ENCODE measurements around the gene SEC14L5.
"Not testable (repeated sequence)": the region's sequence is repeated elsewhere in the genome, so short reads cannot be mapped to it uniquely, and the experiment has no call there.

Gene SEC14L5

GRCh38 chr16:5042574-5043171, 84.5 kb downstream of the SEC14L5 start:
- peak; percentile 18 for DNase-seq

- DNase-seq, result no peak
Observed at GRCh38 chr16:5044011-5044540, 85.9 kb downstream of the SEC14L5 start.

- DNase-seq, result not testable (repeated sequence)
Observed at GRCh38 chr16:5044581-5044980, 86.5 kb downstream of the SEC14L5 start.

GRCh38 chr16:5045499-5046115, 87.5 kb downstream of the SEC14L5 start:
- no peak for DNase-seq

- no peak for DNase-seq
Observed at GRCh38 chr16:5046914-5047313, 88.8 kb downstream of the SEC14L5 start.

GRCh38 chr16:5054876-5055865, 97.0 kb downstream of the SEC14L5 start:
- no peak for DNase-seq

- DNase-seq, result no peak
Observed at GRCh38 chr16:5056352-5056751, 98.2 kb downstream of the SEC14L5 start.

GRCh38 chr16:5058476-5058875, 100.3 kb downstream of the SEC14L5 start:
- DNase-seq, result peak; percentile 13

- no peak for DNase-seq
Observed at GRCh38 chr16:5059386-5060072, 101.4 kb downstream of the SEC14L5 start.

- no peak for DNase-seq
Observed at GRCh38 chr16:5060073-5060641, 102.0 kb downstream of the SEC14L5 start.

GRCh38 chr16:5062051-5062450, 103.9 kb downstream of the SEC14L5 start:
- no peak for DNase-seq

GRCh38 chr16:5062790-5063765, 104.9 kb downstream of the SEC14L5 start:
- no peak for DNase-seq

- no peak for DNase-seq
Observed at GRCh38 chr16:5064915-5065314, 106.8 kb downstream of the SEC14L5 start.

GRCh38 chr16:5065326-5065725, 107.2 kb downstream of the SEC14L5 start:
- DNase-seq, result no peak

- no peak for DNase-seq
Observed at GRCh38 chr16:5065813-5066212, 107.7 kb downstream of the SEC14L5 start, which contains the start of gene C16orf89. Gene C16orf89 (minus strand): TSS chr16:5065956. CDS start chr16:5065908, 48 bp downstream.

- no peak for DNase-seq
Observed at GRCh38 chr16:5066511-5066910, 108.4 kb downstream of the SEC14L5 start.

Data from fibroblast of skin of abdomen (primary cell).